ENCODE results near the gene ZDHHC14.

ZDHHC14 gene

GRCh38 chr6:157659536-157660271 lies 278.7 kb downstream of the ZDHHC14 start:
- no peak for DNase-seq (ENCODE audit: low spot score)
- FAIRE-seq, result no peak

- FAIRE-seq (no peak), DNase-seq (ENCODE audit: low spot score) (no peak)
Measured at GRCh38 chr6:157660414-157660813, 279.4 kb downstream of the ZDHHC14 start.

DNA sequence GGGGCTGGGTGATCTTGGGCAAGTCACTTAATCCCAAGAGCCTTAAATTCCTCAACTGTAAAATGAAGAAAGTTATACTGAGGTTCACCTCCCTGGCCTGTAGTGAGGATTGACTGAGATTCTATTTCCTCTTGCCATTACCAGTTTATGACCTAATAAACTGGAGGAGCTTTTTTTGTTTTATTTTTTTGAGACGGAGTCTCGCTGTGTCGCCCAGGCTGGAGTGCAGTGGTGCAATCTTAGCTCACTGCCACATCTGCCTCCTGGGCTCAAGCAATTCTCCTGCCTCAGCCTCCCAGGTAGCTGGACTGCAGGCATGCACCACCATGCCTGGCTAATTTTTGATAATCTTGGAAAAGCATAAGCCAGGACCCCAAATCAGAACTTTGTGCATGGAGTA lies 280.7 kb downstream of the ZDHHC14 start:
- FAIRE-seq (no peak), DNase-seq (ENCODE audit: low spot score) (no peak)

GRCh38 chr6:157663261-157663660 lies 282.3 kb downstream of the ZDHHC14 start:
- FAIRE-seq (no peak), DNase-seq (ENCODE audit: low spot score) (no peak)

- no peak for FAIRE-seq
- no peak for DNase-seq (ENCODE audit: low spot score)
Measured at GRCh38 chr6:157665180-157665579, 284.2 kb downstream of the ZDHHC14 start.

DNA sequence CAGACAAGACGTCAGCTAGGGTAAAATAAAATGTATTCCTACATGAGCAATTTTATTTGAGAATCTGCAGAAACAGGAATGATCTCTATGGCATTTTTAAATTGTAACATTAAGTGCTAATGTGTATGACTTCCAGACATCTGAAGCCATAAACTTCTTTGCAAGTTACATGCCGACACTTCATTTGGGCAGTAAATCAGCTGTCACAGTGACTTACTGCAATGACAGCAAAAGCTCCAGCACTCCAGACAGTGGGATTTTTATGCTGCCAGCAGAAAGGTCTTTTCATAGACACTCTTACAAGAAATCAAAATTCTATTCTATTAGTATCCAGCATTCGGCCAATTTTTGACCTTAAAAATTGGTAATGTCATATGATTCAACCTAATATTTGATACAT lies 285.7 kb downstream of the ZDHHC14 start:
- no peak for FAIRE-seq
- DNase-seq (ENCODE audit: low spot score), result no peak

DNA sequence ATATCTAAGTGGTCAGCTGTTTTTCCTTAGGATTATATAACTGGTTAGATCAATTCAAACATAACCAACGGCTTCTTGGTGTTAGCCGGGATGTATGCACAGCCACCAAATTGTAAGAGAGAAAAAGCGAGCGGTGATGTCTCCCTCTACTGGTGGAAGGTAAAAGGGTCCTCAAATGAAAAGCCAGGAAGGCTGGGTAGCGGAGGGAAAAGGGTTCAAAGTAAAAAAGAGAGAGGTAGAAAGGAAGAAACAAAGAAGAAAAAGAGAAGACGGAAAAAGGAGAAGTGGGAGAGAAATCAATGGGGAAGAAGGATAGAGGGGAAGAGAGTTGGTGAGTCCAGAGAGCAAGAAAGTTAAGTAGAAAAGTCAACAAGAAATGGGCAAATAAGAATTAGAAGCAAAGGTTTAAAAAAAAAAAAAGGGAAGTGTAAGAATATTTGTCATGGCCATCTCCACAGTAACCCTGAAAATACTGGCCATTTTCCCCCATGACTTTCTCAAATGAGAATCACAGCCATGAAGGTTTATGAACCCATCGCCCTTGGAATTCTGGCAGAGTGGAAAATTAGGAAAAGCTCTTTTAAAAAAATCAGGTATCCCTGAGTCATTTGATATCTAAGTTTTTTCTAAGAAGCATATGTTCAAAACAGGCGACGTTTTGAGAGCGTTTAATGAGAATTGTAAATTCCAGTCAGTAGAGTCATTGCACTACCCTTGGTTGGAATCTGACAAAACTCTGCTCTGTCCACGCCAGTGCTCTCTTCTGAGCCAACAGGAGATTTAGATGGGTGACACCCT lies 286.4 kb downstream of the ZDHHC14 start:
- FAIRE-seq (peak; percentile 50), DNase-seq (ENCODE audit: low spot score) (peak; percentile 39)

DNA sequence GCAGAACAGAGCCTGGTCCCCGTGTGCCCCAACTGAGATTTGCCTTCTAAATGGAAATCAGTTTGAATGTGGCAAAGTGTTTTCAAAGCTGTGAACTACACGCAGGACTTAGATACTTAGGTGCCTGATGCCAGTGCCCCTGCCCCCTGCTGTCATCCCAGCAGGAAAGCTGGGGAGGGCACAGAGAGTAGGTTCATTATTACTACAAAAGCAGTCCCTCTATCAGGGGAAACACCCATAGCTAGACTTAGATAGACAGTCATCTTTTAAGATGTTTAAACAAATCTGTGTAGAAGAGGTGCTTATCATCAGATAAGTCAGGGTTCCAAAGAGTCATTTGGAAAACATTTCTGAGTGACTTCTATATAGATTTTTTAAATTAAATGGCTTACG lies 287.0 kb downstream of the ZDHHC14 start:
- no peak for DNase-seq (ENCODE audit: low spot score)

GRCh38 chr6:157668713-157669112 lies 287.7 kb downstream of the ZDHHC14 start:
- FAIRE-seq (no peak), DNase-seq (ENCODE audit: low spot score) (no peak)

More for the DNA sequence above, 287.0 kb downstream of the ZDHHC14 start:
- no peak for FAIRE-seq

- DNase-seq (ENCODE audit: low spot score) (no peak), FAIRE-seq (no peak)
Measured at GRCh38 chr6:157669323-157669722, 288.3 kb downstream of the ZDHHC14 start.

DNA sequence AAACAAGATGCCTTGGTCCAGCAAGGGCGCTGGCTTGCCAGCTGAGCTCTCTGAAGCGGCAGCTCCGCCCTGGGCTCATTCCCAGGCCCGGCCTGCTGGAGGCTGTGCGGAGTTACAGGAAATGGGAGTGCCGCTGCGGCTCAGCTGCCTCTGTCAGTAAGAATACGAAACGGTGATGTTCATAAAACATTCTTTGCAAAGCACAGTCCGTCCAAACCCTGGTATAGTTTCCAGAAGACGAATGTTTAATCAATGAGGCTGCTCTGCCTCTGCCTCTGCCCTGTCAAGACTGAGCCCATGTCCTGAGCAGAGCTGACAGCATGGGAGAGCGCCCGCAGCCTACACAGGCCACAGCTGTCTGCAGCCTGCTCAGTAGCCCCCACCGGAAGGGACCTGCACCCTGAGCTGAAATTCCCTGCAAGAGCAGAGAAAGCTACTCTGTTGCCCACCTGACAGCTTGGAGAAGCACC lies 288.8 kb downstream of the ZDHHC14 start:
- DNase-seq (ENCODE audit: low spot score) (no peak), FAIRE-seq (no peak)

GRCh38 chr6:157670466-157671186 lies 289.6 kb downstream of the ZDHHC14 start:
- FAIRE-seq, result no peak
- DNase-seq (ENCODE audit: low spot score), result no peak

- no peak for DNase-seq (ENCODE audit: low spot score)
- FAIRE-seq, result no peak
Measured at GRCh38 chr6:157672726-157673412, 291.9 kb downstream of the ZDHHC14 start.

- DNase-seq (ENCODE audit: low spot score), result no peak
- no peak for FAIRE-seq
Measured at GRCh38 chr6:157673596-157673995, 292.6 kb downstream of the ZDHHC14 start.

GRCh38 chr6:157674061-157674460 lies 293.1 kb downstream of the ZDHHC14 start:
- FAIRE-seq (no peak), DNase-seq (ENCODE audit: low spot score) (no peak)

GRCh38 chr6:157675831-157676230 lies 294.8 kb downstream of the ZDHHC14 start:
- FAIRE-seq (no peak), DNase-seq (ENCODE audit: low spot score) (no peak)

- FAIRE-seq (no peak), DNase-seq (ENCODE audit: low spot score) (no peak)
Measured at GRCh38 chr6:157676241-157676640, 295.3 kb downstream of the ZDHHC14 start.

GRCh38 chr6:157677235-157677634 lies 296.2 kb downstream of the ZDHHC14 start:
- no peak for DNase-seq (ENCODE audit: low spot score)

DNA sequence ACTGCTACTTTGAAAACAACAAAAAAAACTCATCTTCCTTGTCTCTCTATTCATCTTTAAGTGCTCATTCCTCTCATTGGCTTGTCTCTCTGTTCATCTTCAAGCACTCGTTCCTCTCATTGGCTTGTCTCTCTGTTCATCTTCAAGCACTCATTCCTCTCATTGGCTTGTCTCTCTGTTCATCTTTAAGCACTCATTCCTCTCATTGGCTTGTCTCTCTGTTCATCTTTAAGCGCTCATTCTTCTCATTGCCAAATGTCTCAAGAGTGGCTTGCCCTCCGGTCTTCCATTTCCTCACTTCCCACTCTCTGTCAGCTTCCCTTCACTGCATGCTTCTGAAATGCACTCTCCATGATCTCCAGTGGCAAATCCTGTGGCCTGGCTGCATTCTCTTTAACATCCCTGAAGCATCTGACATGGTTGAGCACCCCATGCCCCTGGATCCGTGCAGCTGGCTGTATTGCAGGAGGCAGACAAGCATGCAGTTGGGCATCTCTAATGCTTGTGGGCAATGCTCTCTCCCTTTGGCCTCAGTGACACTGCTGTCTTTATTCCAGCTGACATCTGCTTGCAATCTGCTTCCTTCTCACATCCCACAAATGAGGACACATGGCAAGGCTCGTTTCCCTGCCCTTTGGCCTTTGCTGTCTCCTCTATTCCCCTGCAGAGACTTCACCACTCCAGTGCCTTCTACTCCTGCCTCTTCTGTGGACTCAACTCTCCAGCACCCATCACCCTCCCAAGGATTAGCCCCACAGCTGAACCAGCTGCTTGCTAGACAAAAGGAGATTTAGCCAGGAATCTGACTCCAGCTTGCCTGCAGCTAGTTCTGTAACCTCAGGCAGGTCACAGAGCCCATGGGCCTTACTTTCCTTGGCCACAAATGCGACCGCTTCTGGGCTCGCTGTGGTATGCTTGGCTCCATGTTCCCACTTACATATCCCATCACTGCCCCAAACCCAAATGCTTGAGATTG lies 298.9 kb downstream of the ZDHHC14 start:
- DNase-seq (ENCODE audit: low spot score) (no peak), FAIRE-seq (no peak)

More at GRCh38 chr6:157677235-157677634, 296.2 kb downstream of the ZDHHC14 start:
- FAIRE-seq, result no peak

- DNase-seq (ENCODE audit: low spot score) (no peak), FAIRE-seq (no peak)
Measured at GRCh38 chr6:157681041-157681650, 300.2 kb downstream of the ZDHHC14 start.

Measured in RCC 7860 (cell line).